Measurements from ENCODE around the gene CTIF. TPM values are rescaled to one million over a fixed set of nuclear protein-coding genes. Genes with fewer than 3 reads are reported as not detected.

Gene CTIF
- total RNA-seq, 2 experiments from 2014 or later, result 6.3 to 6.9 TPM

DNA sequence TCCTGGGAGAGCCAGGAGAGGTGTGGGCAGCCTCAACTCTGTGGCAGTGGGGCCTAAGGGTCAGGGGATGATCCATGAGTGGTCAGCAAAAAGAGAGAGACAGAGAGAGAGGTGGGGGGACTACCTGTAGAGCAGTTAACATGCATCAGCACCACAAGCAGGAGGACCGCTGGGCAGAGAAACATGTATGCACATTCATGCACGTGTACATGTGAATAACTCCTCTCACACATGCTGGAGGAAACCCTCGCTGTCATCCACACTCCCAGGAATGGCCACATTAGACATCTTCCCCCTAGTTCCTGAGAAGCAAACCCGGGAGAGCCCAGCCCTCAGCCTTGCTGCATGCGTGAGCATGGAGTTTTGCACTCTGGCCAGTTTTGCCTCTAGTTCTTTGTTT lies 245.8 kb downstream of the CTIF start:
- ChIA-PET CTCF (interaction anchor here (1.6 kb wide), 1 partner anchor 8 kb away, joined by 4 read pairs; no protein-coding TSS in a partner anchor), POLR2A (no interaction called here)

DNA sequence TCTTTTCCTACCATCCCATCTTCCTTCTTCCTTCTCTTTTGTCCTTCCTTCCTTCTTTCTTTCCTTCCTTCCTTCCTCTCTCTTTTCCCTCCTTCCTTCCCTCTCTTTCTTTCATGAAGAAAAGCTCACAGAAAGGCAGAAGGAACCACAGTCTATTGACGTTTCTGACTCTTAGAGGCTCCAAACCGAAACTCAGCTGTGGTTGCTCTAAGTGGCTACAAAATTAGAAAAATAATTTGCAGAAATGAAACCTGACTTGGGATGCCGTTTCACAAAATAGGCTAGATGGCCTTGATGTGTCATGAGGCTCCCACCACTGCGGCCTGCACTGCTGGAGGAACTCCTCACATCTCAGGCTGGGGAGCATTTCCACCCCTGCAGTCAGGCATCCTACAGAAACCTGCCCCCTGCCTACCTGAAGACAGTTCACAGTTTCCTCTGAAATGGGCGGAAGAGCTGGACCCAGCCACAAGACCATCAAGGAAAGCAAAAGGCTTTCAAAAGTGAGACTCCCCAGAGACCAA lies 246.3 kb downstream of the CTIF start:
- ChIA-PET CTCF (interaction anchor here (1.6 kb wide), 1 partner anchor 9 kb away, joined by 4 read pairs; no protein-coding TSS in a partner anchor), POLR2A (no interaction called here)

DNA sequence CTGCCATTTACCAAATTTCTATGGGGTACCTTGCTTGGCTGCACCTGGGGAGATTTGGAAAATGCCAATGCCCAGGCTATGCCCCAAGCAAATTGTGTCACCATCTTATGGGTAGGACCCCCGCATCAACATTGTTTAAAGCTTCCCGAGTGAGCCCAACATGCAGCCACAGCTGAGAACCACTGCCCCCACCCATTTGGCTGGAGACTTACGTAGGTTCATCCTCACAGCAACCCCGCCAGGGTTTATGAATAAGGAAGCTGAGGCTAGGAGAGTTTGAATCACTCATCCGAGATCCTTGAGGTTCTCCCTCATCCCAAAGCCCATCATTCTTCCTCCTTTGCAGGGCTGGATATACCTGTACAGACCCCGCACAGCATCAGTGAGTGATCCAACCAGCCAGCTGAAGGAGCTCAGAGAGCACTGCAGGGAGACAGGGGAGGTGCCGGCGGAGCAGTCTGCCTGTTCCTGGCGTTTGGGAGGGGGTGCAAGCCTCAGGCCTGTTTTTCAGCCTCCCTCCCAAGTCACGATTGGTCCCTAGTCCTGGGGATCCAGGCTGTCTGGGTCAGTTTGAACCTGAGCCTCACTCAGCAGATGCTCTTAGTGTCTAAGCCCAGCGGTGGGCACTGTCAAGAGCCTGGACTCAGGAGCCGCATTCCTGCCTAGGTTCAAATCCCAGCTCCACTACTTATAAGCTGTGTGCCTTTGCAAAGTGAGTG lies 247.1 kb downstream of the CTIF start:
- POLR2A ChIA-PET, result no interaction called here
- CTCF ChIA-PET, result interaction anchor here (1.6 kb wide), 1 partner anchor 9 kb away, joined by 4 read pairs; no protein-coding TSS in a partner anchor

DNA sequence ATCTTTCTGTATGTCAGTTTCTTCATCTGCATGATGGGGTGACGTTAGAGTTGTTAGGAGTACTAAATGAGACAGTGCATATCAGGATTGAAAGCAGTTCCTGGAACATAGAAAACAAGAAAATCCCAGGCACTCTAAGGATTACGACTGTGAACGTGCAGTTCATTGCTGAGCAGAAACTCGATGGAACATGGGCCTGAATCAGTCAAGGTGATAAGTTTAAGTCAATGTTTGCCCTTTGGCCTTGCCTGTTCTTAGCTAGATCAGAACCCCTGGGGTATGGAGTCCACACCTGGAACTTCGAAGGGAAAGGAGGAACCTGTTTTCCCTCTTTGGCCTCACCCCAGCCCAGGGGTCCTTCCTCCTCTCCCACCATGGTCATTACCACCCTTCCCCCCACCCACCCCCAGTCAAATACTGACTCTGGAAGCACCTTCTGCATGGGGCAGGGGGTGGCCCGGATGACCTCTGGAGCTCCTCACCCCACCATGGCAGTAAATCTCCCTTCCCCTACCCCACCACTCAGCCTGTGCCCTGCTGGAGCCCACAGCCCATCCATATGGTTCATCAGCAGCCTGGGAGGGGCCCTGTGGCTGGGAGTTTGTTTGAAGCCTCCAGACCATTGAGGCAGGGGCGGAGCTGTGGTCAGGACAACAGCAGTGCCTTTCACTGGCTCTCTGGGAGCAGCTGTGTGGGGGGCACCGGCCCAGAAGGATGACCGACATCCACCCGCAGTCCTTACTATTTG lies 247.8 kb downstream of the CTIF start:
- CTCF ChIA-PET, result interaction anchor here (0.6 kb wide), 1 partner anchor 384 kb away, joined by 3 read pairs; no protein-coding TSS in a partner anchor
- POLR2A ChIA-PET, result no interaction called here

DNA sequence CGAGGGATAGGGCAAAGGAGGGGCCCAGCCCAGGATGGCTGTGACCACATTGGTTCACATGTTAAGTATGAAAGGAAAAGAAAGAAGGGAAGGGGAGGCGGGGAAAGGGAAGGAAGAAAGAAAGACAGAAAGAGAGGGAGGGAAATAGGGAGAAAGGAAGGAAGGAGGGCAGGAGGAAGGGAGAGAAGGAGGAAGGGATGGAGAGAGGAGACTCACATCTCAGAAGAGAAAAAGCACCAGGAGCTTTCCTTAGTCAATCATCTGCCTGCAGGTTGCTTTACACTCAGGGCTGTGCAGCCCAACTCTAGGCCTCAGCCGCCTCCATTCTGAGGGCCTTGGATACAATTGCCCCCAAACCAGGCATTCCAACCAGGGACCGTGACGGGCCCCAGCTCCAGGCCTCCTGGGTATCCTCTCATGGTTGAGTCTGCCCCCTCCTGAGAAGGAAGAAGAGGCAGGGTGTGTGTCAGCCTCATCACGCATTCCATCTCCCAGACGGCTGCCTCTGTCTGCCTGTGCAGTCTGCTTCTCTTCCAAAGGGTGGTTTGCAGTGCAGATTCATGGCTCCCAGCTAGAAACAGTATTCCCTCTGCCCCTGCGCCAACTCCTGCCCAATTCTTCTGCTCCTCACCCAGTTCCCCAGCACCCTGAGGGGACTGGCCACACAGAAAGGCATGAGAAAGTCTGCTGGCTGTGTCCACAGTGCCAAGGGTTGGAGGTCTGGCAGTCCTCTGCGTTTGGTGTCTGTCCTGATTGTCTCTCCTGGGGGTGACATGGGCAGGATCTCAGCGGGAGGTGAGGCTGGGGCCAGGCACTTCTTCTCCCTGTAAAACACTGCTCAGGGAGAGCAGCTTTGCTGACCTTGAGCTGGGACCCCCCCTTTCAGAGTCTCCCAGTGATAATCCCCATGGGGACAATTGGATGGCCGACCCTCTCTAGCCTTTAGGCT lies 248.6 kb downstream of the CTIF start:
- ChIA-PET CTCF (interaction anchor here (0.6 to 0.9 kb wide), 3 partner anchors 11 to 628 kb away, joined by 3 read pairs; no protein-coding TSS in a partner anchor), POLR2A (no interaction called here)

DNA sequence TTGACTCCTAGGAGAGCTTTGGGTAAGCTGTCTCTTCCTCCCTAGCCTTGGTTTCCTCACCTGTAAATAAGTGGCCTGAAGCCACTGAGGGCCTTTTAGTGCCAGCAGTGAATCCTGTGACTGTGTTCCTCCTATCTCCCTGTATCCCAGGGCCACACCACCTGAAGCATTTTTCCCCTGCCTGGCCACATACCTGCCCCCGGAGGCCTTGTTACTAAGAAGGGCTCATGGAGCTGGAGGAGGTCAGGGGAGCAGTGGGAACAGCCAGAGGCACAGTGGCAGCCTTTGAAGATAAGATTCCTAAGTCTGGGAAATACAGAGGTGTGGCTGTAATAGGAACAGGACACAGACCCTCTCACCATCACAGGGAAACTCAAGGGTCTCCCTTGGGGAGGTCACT lies 249.5 kb downstream of the CTIF start:
- ChIA-PET POLR2A (no interaction called here), CTCF (interaction anchor here (0.9 kb wide), 1 partner anchor 12 kb away, joined by 3 read pairs; no protein-coding TSS in a partner anchor)

DNA sequence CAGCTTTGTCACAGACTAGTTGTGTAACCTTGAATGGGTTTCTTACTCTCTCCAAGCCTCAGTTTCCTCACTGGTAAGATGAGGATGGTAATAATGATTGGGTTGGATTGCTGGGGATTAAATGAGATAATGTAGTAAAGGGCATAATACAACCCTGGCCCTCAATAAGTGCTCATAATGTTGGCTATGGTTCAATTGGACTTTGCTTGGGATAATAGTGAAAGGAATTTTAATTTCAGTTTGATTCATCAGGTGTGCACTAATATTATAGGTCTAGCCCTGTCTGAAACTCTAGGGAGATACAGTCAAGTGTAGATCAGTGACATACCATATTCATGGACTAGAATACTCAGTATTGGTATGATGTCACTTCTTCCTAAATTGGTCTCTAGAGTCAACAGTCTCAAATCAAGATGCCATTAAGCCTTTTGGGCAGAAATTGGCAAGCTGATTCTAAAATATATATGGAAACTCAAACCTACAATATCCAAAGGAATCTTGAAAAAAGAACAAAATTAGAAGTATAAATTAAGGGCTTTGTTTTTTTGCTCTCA lies 250.5 kb downstream of the CTIF start:
- POLR2A ChIA-PET, result no interaction called here
- CTCF ChIA-PET, result no interaction called here

DNA sequence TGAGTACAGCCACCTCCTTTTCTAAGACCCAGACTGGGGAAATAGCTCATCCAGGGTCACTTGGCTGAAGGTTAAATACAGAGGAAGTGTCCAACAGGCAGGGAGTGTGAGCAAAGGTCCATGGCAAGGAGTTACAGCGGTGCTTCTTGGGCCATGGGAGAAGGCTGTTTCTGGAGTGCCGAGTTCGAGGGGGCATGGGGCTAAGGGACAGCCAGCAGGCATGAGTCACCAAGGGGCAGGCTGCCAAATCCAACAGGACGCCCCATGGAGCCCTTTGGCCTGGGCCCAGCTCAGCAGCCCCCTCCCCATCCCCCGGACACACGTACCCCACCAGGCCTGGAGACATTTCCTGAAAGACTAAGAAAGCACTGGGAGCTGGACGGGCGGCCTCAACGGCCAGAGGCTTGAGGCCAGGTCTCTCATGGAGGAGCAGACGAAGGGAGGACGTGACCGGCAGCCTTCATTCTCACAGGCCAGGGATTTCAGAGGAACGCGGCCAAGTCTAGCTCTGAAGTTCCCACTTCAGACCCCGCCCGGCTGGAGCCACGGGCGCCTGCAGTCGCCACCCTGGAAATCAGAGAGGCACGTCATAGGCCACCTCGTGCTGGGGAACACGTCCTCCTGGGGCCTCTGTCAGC lies 251.5 kb downstream of the CTIF start:
- ChIA-PET POLR2A (no interaction called here), CTCF (interaction anchor here (1.0 kb wide), 1 partner anchor 12 kb away, joined by 3 read pairs; no protein-coding TSS in a partner anchor)

DNA sequence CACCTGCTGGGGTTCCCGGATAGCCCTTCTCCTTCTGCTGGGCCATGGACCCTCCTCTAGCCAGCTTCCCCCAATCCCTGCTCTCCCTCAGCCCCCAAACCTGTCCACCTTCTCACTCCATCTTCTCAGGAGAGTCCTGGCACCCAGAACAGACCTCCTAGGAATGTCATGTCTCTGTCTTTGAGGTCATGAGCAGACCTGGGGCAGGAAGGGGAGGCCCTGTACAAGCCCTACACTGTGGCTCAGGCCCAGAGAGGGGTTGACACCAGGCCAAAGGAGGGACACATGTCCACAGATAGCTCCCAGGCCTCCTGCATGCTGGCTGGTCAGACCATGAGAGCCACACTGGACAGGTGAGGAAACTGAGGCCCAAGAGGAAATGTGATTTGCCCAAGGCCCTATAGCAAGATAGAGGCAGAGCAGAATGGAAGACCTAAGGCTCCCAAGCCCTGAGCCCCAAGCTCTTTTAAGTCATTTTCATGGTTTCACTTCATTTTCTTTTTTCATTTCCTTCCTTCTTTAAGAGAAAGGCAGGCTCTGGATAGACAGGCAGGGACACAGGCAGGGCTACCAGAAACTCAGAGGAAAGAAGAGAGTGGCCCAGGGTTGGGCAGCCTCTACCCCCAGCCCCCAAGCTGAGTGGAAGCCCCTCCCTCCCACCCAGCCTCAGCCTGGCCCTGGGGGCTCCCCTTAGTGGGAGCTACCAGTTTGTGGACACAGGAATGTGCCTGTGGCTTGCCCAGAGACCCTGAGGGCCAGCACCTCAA lies 252.2 kb downstream of the CTIF start:
- CTCF ChIA-PET, result interaction anchor here (1.0 kb wide), 1 partner anchor 13 kb away, joined by 3 read pairs; no protein-coding TSS in a partner anchor
- POLR2A ChIA-PET, result no interaction called here

DNA sequence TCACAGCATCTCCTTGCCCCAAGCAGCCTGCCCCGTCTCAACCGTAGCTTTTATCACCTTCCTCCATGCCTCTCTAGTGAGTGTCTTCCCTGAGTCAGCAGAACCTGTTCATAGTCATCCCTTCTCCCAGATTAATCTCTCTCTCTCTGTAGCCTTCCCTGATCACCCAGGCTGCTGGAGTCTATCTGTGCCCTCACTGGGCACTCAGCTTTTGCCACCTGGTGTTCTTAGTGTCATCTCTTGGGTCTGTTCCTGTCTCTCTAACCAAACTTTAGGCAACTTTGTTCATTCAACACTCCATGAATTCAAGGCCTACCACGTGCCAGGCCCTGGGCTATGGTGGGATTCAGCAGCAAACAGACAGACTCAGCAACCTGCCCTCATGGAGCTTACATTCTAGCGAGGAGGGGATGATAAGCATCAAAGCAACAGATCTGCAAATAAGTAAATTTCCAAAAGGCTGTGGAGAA lies 252.8 kb downstream of the CTIF start:
- ChIA-PET CTCF (no interaction called here), POLR2A (no interaction called here)

DNA sequence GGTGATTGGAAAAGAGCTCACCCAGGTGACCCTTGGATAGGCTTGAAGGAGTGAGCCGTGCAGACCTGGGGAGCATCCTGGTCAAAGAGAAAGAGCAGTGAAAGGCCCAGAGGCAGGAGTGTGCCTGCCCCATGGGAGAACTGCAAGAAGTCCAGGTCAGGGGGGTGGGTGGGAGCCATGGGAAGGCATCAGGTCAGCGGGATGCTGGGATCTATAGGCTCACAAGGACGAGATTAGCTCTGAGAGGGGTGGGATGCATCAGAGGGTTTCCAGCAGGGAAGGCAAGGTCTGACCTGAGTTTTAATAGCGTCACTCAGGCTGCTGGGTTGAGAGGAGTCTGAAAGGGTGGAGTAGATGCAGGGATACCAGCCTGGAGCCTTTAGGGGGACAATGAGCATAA lies 253.3 kb downstream of the CTIF start:
- POLR2A ChIA-PET, result no interaction called here
- CTCF ChIA-PET, result no interaction called here

DNA sequence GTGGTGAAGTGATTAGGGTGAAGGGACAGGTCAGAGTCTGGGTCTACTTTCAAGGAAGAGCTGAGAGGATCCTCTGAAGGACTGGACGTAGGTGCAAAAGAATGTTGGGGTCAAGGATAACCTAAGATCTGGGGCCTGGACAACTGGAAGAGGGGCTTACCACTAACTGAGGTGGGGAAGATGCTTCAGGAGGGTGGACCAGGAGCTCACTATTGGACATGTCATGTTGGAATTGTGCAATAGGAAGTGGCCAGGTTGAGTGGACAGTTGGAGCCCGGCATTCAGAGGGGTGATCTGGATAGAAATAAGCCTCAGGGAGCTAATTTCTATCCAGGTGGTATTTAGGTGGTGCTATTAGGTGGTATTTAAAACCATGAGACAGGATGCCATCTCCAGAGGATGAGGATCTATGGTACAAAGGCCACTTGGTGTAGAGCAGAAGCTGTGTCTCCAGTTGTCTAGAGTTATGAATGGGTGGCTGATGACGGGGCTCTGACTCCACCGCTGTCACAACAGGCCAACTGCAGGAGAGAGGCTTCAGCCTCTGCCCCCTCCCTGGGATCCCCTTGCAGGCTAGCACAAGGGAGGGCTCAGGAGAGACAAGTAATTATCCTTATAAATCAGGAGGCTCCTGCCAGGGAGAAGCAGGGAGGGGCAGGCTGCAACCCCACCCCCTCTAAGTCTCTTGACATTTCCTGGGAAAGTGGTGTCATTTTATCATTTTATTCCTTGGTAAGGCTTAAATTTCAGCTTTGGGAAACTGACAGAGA lies 254.0 kb downstream of the CTIF start:
- CTCF ChIA-PET, result interaction anchor here (0.6 kb wide), 1 partner anchor 467 kb away, joined by 3 read pairs; no protein-coding TSS in a partner anchor
- POLR2A ChIA-PET, result no interaction called here

DNA sequence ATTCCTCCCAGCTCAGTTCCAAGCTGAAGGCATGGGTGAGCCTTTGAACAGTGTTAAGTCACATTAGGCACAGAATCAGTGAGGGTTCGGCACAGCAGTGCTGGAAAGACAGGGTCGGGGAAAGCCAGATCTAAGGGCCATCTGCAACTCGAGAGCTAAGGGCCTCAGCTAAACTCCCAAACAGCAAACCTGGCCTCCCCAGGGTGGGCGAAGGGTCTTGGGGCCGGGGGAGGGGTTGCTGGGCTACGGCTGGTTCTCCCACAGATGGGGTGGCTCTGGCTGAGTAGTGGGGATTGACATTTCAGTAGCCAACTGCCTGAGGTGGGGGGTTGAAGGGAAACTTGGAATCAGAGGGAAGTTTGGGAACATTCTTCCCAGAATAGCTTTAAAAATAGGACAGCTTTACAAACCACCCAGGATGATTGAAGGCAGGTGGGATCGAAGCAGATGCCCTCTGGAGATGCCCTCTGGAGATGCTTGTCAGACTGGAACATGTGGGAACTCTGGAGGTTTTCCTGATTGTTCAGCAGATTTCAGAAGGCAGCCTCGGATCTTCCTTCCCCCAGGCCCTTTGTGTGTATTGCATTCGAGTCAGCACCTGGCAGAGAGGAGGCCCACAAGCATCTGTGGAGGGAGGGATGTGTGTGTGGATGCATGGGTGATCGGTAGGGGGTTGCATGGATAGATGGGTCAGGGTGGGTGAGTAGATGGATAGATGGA lies 255.6 kb downstream of the CTIF start:
- CTCF ChIA-PET, result no interaction called here

DNA sequence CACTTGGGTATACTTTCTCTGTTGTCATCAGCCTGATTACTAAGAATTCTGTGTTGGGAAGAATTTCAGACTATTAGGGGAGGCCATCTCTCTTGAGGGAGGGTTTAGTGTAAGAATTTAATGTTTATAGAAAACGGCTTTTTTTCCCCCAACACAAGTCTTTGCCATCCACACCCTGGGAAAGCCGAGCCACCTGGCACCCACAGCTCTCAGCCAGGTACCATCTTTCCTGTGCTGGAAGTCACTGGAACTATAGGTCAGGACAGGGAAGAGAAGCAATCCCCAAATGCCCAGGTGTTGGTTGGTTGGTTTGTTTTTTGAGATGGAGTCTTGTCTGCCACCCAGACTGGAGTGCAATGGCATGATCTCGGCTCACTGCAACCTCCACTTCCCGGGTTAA lies 256.9 kb downstream of the CTIF start:
- POLR2A ChIA-PET, result no interaction called here
- CTCF ChIA-PET, result no interaction called here

More for the DNA sequence above, 255.6 kb downstream of the CTIF start:
- POLR2A ChIA-PET, result no interaction called here

DNA sequence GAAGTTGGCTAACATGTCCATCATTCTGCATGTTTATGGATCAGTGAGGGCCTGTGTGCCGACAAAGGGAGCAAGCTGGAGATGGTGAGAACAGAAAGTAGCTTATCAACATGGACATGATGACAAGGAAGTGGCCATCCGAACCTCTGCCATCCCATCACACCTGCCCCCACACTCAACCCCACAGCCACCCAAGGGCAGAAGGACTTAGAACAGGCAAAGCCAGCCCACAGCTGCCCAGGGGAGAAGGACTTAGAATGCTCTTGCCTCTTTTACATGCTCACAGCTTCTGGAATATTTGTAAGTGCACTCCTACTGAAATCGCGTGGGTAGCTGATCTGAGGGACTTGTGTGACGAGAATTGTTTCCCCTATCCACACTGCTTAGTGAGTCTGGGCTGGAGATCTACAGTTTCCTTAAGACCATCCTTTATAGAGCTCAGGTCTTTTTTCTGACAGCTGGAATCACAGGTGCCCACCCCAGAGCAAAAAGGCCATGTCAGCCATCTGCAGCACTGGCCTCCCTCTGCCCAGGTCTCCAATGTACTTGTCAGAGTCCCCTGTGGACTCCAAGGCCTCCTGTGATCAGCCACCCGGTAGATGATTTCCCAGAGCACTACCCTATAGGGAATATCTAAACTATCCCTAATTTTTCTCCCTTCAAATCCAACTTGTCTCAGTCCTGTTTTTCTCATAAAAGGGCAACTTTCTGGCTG lies 257.8 kb downstream of the CTIF start:
- CTCF ChIA-PET, result no interaction called here
- POLR2A ChIA-PET, result no interaction called here

DNA sequence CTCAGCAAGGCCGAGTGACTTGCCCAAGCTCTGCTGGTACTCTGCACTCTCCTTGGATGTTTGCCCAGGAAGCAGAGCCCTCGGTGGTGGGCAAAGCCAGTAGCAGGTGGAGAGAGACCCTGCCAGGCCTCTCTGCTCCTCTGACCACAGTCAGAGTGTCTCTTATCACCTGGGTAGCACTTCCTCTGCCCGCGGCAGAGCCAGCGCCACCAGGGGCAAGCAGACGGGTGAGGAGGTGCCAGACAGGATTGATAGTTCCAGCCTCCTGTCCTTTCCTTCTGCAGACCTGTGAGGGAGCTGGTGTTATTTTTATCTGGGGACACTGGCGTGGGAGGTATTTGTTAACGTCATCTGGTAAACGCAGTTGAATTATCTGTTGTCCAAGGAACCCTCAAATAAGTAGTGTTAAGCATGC lies 259.0 kb downstream of the CTIF start:
- ChIA-PET CTCF (interaction anchor here (0.7 kb wide), 1 partner anchor 33 kb away, joined by 3 read pairs; no protein-coding TSS in a partner anchor), POLR2A (no interaction called here)

Measured in activated CD8-positive, alpha-beta memory T cell treated with anti-CD3 and anti-CD28 coated beads for 36 hours (primary cell).